GM21367 (cell line): ENCODE data around the gene R3HDM4.
"Not testable (repeated sequence)": the region's sequence is repeated elsewhere in the genome, so short reads cannot be mapped to it uniquely, and the experiment has no call there.

Experiments used
- ATAC-seq: cut with Tn5 transposase; IDR thresholded peaks from one replicate; pipeline ENCODE4 v1.9.1; 2021; ENCODE audit not compliant: unreplicated experiment

Gene R3HDM4

GRCh38 chr19:861756-862580 lies 51.1 kb downstream of the R3HDM4 start:
- no peak for ATAC-seq

- ATAC-seq: no peak
Measured at GRCh38 chr19:861141-861755, 51.8 kb downstream of the R3HDM4 start.

GRCh38 chr19:858868-859843 lies 53.9 kb downstream of the R3HDM4 start, which contains the start of gene CFD:
CFD (plus strand) TSS chr19:859664; CDS start chr19:859690, 26 bp downstream.
- ATAC-seq: no peak

GRCh38 chr19:858284-858683 lies 54.7 kb downstream of the R3HDM4 start:
- ATAC-seq: no peak

- ATAC-seq: no peak
Measured at GRCh38 chr19:855566-856120, 57.4 kb downstream of the R3HDM4 start.

- ATAC-seq: no peak
Measured at GRCh38 chr19:855142-855541, 57.9 kb downstream of the R3HDM4 start.

GRCh38 chr19:854549-854948 lies 58.5 kb downstream of the R3HDM4 start:
- no peak for ATAC-seq

GRCh38 chr19:853614-854220 lies 59.3 kb downstream of the R3HDM4 start:
- not testable (repeated sequence) for ATAC-seq

- no peak for ATAC-seq
Measured at GRCh38 chr19:853014-853585, 59.9 kb downstream of the R3HDM4 start.

GRCh38 chr19:852136-853013 lies 60.6 kb downstream of the R3HDM4 start, which contains the start of gene ELANE:
ELANE (plus strand) TSS chr19:852303; CDS start chr19:852329, 26 bp downstream.
- no peak for ATAC-seq

GRCh38 chr19:850979-851335 lies 62.1 kb downstream of the R3HDM4 start:
- ATAC-seq: no peak

- ATAC-seq: no peak
Measured at GRCh38 chr19:850221-850978, 62.6 kb downstream of the R3HDM4 start.

GRCh38 chr19:849195-849594 lies 63.8 kb downstream of the R3HDM4 start:
- not testable (repeated sequence) for ATAC-seq

- ATAC-seq: no peak
Measured at GRCh38 chr19:848386-848921, 64.6 kb downstream of the R3HDM4 start.
